Measurements from ENCODE around the gene PNPLA5.

DNA sequence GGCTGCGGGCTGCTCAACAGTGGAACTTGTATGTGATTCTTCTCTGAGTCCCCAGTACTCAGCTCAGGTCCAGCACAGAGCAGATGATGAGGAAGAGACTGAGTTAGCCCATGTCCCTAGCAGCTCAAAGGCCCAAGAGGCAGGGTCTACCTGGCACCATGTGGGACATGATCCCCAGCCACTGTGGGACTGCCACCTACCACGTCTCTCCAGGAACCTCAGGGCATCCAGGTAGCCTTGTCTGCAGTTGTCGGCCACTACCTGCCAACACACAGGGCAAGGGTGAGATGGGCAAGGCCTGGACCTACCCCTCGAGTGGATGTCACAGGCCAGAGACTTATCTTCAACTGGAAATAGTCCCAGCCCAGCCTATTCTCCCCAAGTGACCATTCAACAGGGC, 4.4 kb downstream of the PNPLA5 start:
- no peak for TF ChIP-seq POLR2A (IDR thresholded peaks at IDR 0.05)
- no peak for TF ChIP-seq POLR2AphosphoS5 (IDR thresholded peaks at IDR 0.05)
